OCI-LY1 (cell line): ENCODE results near the gene ADARB2.

Source experiments
- CTCF ChIP-seq: fragments of 200-600 bp; sonication (generic), shearing (Covaris generic); IDR thresholded peaks from 2 replicates; pipeline ENCODE4 v1.5.1; 2017; ENCODE audit warnings: mild to moderate bottlenecking, antibody characterized with exemption, low read length, moderate library complexity, mixed read lengths
- EZH2 ChIP-seq: fragments of 200-600 bp; sonication (generic), shearing (Covaris generic); IDR thresholded peaks from 2 replicates; pipeline ENCODE4 v1.8.0; 2017; ENCODE audit warnings: borderline replicate concordance, mixed run types, mild to moderate bottlenecking, antibody characterized with exemption, low read length, moderate library complexity, mixed read lengths

GRCh38 chr10:1267148-1267547 is 470.2 kb downstream of the ADARB2 start:
- TF ChIP-seq EZH2 = no peak
- TF ChIP-seq CTCF = no peak
